HepG2 (cell line): ENCODE measurements around the gene WNT7B. TPM values are rescaled to one million over a fixed set of nuclear protein-coding genes. Genes with fewer than 3 reads are reported as not detected.
A peak's percentile ranks its signal among the peaks of the same experiment; 100 is the strongest.

Source experiments
- ATAC-seq: fragments of 200-7000 bp; cut with Tn5 transposase; 3 replicates; pipeline ENCODE4 v1.9.1; 2020; ENCODE audit warnings: mild to moderate bottlenecking, moderate library complexity
- BruUV-seq: library from RNA; stranded (reverse); fragments of 400-500 nt; replicated peaks from 2 replicates; lab custom pipeline; 2021; lab: Mats Ljungman, UMichigan
- CTCF ChIA-PET: fragments of 300-600 bp; formaldehyde crosslinking; extraction: SDS; loops from one replicate; lab custom pipeline; 2021; ENCODE audit warnings: low total read pairs, inconsistent platforms, low intra/inter-chr PET ratio; lab: Yijun Ruan, JAX
- POLR2A ChIA-PET: fragments of 350-600 bp; sonication (Branson Sonifier 250); formaldehyde crosslinking; loops from one replicate; lab custom pipeline; 2020; ENCODE audit warnings: antibody characterized with exemption, inconsistent platforms; lab: Yijun Ruan, JAX
- DNase-seq: peaks from one replicate; pipeline ENCODE4 v3.0.0-alpha.2; 2015; ENCODE audit warnings: low spot score
- FAIRE-seq: peaks from 3 replicates; lab custom pipeline; 2011; peaks lifted over from hg19 to GRCh38; lab: Jason Lieb, UNC
- H2AFZ ChIP-seq: one replicate; pipeline ENCODE4 v1.6.1; 2011; ENCODE audit warnings: low read length, inconsistent platforms
- H3K27ac ChIP-seq: fragments of 300-600 bp; 3 replicates; pipeline ENCODE4 v1.8.0; 2011; ENCODE audit warnings: mixed run types, mild to moderate bottlenecking, mixed read lengths, low read length, inconsistent platforms; ENCODE audit not compliant: insufficient read depth; ENCODE audit errors: extremely low read length
- H3K27me3 ChIP-seq, 2 experiments: fragments of 200-600 bp in 1 of 2; 2 replicates in 1 of 2; 3 replicates in 1 of 2; pipeline versions ENCODE4 v1.6.0 to v1.8.0; 2011; ENCODE audit warnings: low read length in 2 of 2, mild to moderate bottlenecking in 2 of 2, moderate library complexity in 2 of 2, inconsistent platforms in 1 of 2; ENCODE audit not compliant: insufficient read depth in 2 of 2, control insufficient read depth in 1 of 2
- H3K36me3 ChIP-seq, 2 experiments: fragments of 200-600 bp in 1 of 2; replicated peaks in 1 of 2; 2 replicates in 1 of 2; 3 replicates in 1 of 2; pipeline versions ENCODE4 v1.5.1 to v1.8.0; 2011; ENCODE audit warnings: low read length in 2 of 2, inconsistent platforms in 1 of 2; ENCODE audit not compliant: insufficient read depth in 2 of 2, control insufficient read depth in 1 of 2
- H3K4me1 ChIP-seq: 2 replicates; pipeline ENCODE4 v1.5.1; 2012; ENCODE audit warnings: low read length, inconsistent platforms; ENCODE audit not compliant: insufficient read depth
- H3K4me2 ChIP-seq: 2 replicates; pipeline ENCODE4 v1.6.0; 2011; ENCODE audit warnings: low read depth, low read length, inconsistent platforms
- H3K4me3 ChIP-seq, 3 experiments: fragments of 200-600 bp in 1 of 3; sonication (generic), shearing (Covaris generic) in 1 of 3; replicated peaks in 1 of 3; 2 replicates each; pipeline ENCODE4 v1.5.1; 2011 to 2016; ENCODE audit warnings: low read length in 3 of 3, inconsistent platforms in 2 of 3, low read depth in 2 of 3, mild to moderate bottlenecking in 2 of 3, control low read depth in 1 of 3, mixed read lengths in 1 of 3; ENCODE audit not compliant: insufficient read depth in 1 of 3
- H3K79me2 ChIP-seq: one replicate; pipeline ENCODE4 v1.6.1; 2011; ENCODE audit warnings: low read length, inconsistent platforms; ENCODE audit not compliant: insufficient read depth
- H3K9ac ChIP-seq: 2 replicates; pipeline ENCODE4 v1.6.0; 2011; ENCODE audit warnings: mild to moderate bottlenecking, low read depth, low read length, inconsistent platforms; ENCODE audit not compliant: insufficient read depth
- H3K9me3 ChIP-seq: 2 replicates; pipeline ENCODE4 v1.5.1; 2012; ENCODE audit warnings: mild to moderate bottlenecking, low read length
- H4K20me1 ChIP-seq: 2 replicates; pipeline ENCODE4 v1.6.0; 2011; ENCODE audit warnings: inconsistent platforms, mild to moderate bottlenecking, low read length, moderate library complexity; ENCODE audit not compliant: insufficient read depth
- AGO1 ChIP-seq: fragments of 200-400 bp; formaldehyde crosslinking; IDR thresholded peaks from 2 replicates; pipeline ENCODE4 v1.6.1; 2017; ENCODE audit warnings: mild to moderate bottlenecking, low read depth, low read length, moderate library complexity; ENCODE audit not compliant: poor library complexity, severe bottlenecking
- AKNA ChIP-seq: sonication (generic); formaldehyde crosslinking; IDR thresholded peaks from 2 replicates; pipeline ENCODE4 v1.4.0; 2020; ENCODE audit warnings: missing genetic modification reagents, borderline replicate concordance
- ATRX ChIP-seq: sonication (generic); formaldehyde crosslinking; IDR thresholded peaks from 2 replicates; pipeline ENCODE4 v1.4.0; 2020; ENCODE audit warnings: missing genetic modification reagents, borderline replicate concordance
- ZKSCAN1 ChIP-seq: fragments of 150-350 bp; IDR thresholded peaks from 2 replicates; pipeline ENCODE4 v1.6.1; 2014; ENCODE audit warnings: low read length
- ZNF121 ChIP-seq: sonication (generic); formaldehyde crosslinking; IDR thresholded peaks from 2 replicates; pipeline ENCODE4 v1.5.0; 2020; ENCODE audit warnings: mild to moderate bottlenecking, missing genetic modification reagents
- ZNF703 ChIP-seq: sonication (generic); formaldehyde crosslinking; IDR thresholded peaks from 2 replicates; pipeline ENCODE4 v1.5.1; 2020; ENCODE audit warnings: missing genetic modification reagents, mild to moderate bottlenecking, moderate library complexity, borderline replicate concordance
- WGBS: methylation state at CpG from one replicate; pipeline ENCODE4 v1.1.6; 2017; ENCODE audit warnings: low lambda C conversion rate; 5-methylcytosine and 5-hydroxymethylcytosine counted together
- in situ Hi-C: cut with HindIII; loops from 2 replicates; pipeline ENCODE4 v1.10.0; 2017; ENCODE audit warnings: low pct_unique_long_range_greater_than_20kb; ENCODE audit not compliant: extremely low pct_ligation_motif_present
- intact Hi-C: fragments of 100-400 bp; cut with micrococcal nuclease; formaldehyde crosslinking; loops from one replicate; pipeline ENCODE4 v1.10.0; 2022; ENCODE audit not compliant: unreplicated experiment
- polyA plus RNA-seq, 8 experiments: library from polyadenylated mRNA; depleted of rRNA in 3 of 8; stranded (reverse) in 7 of 8; unstranded in 1 of 8; fragments of >200 nt; fragmentation: Illumina TruSeq in 4 of 8; extraction: Trizol in 4 of 8; gene quantifications; 2 replicates each; pipeline versions ENCODE4 v1.2.1 to v1.2.3, GENCODE V29; 2011 to 2016; ENCODE audit warnings: low read depth in 4 of 8, missing spikeins in 1 of 8, mixed read lengths in 1 of 8; ENCODE audit not compliant: insufficient read depth in 1 of 8
- total RNA-seq, 5 experiments: library from RNA; depleted of rRNA; stranded (reverse); fragments of >200 nt; fragmentation: Illumina TruSeq; extraction: Trizol; gene quantifications; 2 replicates each; pipeline ENCODE4 v1.2.3, GENCODE V29; 2016; ENCODE audit warnings: low read depth in 1 of 5

The WNT7B gene
- total and polyA plus RNA-seq, 2 of the 13 experiments (the other 11 are each of a cell fraction or from before 2014, with no cell fraction given) = 0.09 TPM; not detected in 1

GRCh38 chr22:45934659-45935341, 42.2 kb downstream of the WNT7B start:
- no peaks in the 10 kb centered on the region for H3K36me3 ChIP-seq
- H3K9ac ChIP-seq = no peak overlapping the region
- H3K9me3 ChIP-seq = no peaks in the 10 kb centered on the region
- peak; percentile 27 for DNase-seq
- H3K4me1 ChIP-seq = no peaks in the 10 kb centered on the region
- no peak overlapping the region for H3K4me3 ChIP-seq
- in situ Hi-C loops = no loop called here
- ChIA-PET CTCF (no interaction called here), POLR2A (no interaction called here)
- BruUV-seq = no TSS peak
- FAIRE-seq = no peak
- no peak overlapping the region for H3K27ac ChIP-seq
- no peak overlapping the region for H2AFZ ChIP-seq
- no peaks in the 10 kb centered on the region for H3K79me2 ChIP-seq
- intact Hi-C loops = no loop called here
- peaks cover 2% of the 10 kb centered on the region; the same call in 1 of the 2 replicates for H4K20me1 ChIP-seq
- ATAC-seq = no peak
- peaks cover 14 to 74% of the 10 kb centered on the region in 2 experiments for H3K27me3 ChIP-seq
- TF ChIP-seq ZNF121 (CRISPR knock-in tag) = no peak
- TF ChIP-seq AGO1 = no peak
- no peak for TF ChIP-seq ZNF703
- TF ChIP-seq ATRX (CRISPR knock-in tag) = no peak
- TF ChIP-seq AKNA (CRISPR knock-in tag) = no peak
- TF ChIP-seq ZKSCAN1 = no peak
- TF ChIP-seq, all 625 proteins: peak for 0
- 3% methylated on average over 14 of the region's 27 CpGs for WGBS
- no peak overlapping the region for H3K4me2 ChIP-seq
